Epithelial cell of esophagus (primary cell): ENCODE measurements around the gene SS18L1.

ENCODE experiments used
- DNase-seq: peaks from one replicate; pipeline ENCODE4 v3.0.0; 2010; ENCODE audit warnings: low read depth
- H3K4me3 ChIP-seq: 2 replicates; pipeline ENCODE4 v1.5.1; 2011; ENCODE audit warnings: mild to moderate bottlenecking, low read length, control low read depth
- TF ChIP-seq, protein P1 (sequence below): IDR thresholded peaks from 2 replicates; pipeline ENCODE4 v1.5.1; 2011; ENCODE audit warnings: low read depth, mild to moderate bottlenecking, low read length, control low read depth, inconsistent platforms; ENCODE audit not compliant: insufficient read depth; ENCODE audit errors: missing control alignments

SS18L1 gene

DNA sequence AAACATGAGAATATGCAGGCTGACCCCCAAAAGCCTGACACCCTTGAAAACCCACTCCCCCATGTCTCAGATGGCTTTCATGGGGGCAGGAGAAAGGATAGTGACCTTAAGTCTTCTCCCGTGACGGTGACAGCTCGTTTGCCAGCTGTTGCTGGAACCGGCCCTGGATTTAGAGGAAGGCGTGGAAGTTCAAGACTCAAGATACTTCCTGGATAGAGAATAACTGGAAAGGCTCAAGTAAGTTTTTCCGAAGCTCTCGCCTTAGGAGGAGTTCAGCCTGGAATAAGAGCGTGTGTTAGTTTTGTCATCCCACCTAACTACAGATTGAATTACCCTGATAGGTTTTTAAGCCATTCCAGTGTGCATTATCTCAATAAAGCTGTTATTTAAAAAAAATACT, 27.7 kb downstream of the SS18L1 start:
- TF ChIP-seq, protein P1, sequence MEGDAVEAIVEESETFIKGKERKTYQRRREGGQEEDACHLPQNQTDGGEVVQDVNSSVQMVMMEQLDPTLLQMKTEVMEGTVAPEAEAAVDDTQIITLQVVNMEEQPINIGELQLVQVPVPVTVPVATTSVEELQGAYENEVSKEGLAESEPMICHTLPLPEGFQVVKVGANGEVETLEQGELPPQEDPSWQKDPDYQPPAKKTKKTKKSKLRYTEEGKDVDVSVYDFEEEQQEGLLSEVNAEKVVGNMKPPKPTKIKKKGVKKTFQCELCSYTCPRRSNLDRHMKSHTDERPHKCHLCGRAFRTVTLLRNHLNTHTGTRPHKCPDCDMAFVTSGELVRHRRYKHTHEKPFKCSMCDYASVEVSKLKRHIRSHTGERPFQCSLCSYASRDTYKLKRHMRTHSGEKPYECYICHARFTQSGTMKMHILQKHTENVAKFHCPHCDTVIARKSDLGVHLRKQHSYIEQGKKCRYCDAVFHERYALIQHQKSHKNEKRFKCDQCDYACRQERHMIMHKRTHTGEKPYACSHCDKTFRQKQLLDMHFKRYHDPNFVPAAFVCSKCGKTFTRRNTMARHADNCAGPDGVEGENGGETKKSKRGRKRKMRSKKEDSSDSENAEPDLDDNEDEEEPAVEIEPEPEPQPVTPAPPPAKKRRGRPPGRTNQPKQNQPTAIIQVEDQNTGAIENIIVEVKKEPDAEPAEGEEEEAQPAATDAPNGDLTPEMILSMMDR: no peak
- H3K4me3 ChIP-seq: no peak overlapping the region
- DNase-seq: no peak

DNA sequence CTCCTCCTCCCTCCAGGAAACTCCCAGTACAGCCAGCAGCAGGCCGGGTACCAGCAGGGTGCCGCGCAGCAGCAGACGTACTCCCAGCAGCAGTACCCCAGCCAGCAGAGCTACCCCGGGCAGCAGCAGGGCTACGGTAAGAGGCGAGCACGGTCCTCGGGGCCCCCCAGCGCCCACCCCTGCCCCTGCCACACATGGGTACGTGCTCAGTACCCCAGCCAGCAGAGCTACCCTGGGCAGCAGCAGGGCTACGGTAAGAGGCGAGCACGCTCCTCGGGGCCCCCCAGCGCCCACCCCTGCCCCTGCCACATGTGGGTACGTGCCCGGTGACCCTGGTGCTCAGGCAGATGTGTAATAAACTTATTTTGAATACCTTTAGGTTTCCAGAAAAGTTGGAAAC, 29.1 kb downstream of the SS18L1 start:
- H3K4me3 ChIP-seq: no peak overlapping the region
- TF ChIP-seq, protein P1: no peak
- no peak for DNase-seq

DNA sequence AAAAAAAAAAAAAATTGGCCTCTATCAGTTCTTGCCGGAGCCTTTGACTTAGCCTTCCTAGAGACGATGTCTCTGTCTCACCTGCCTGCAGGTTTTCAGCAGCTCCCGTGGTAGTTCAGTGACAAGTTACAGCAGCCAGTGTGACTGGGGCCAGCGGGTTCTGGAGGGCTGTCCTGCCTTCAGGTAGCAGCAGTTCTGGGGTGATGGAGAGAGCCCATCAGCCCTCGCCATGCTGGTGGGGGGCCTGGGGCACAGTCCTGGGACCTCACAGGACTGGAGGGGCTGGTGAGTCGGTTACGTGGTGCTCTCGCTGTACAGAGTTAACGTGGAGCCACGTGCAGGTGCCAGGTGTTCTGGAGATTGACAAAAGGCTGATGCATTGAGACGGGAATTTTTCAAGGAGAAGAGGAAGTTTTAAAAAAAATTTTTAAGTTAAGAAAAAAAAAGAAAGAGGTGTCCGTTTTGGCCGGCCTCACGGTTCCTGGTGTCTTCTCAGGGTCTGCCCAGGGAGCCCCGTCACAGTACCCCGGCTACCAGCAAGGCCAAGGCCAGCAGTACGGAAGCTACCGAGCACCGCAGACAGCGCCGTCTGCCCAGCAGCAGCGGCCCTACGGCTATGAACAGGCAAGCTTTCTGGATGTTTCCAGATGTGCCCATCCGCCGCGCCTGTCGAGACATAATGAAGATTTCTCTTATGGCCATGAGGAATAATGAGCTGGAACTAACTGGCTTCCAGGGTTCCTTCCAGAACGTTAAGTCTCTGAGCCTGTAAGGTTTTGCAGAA, 30.6 kb downstream of the SS18L1 start:
- H3K4me3 ChIP-seq: no peak overlapping the region
- DNase-seq: no peak
- TF ChIP-seq, protein P1: no peak

DNA sequence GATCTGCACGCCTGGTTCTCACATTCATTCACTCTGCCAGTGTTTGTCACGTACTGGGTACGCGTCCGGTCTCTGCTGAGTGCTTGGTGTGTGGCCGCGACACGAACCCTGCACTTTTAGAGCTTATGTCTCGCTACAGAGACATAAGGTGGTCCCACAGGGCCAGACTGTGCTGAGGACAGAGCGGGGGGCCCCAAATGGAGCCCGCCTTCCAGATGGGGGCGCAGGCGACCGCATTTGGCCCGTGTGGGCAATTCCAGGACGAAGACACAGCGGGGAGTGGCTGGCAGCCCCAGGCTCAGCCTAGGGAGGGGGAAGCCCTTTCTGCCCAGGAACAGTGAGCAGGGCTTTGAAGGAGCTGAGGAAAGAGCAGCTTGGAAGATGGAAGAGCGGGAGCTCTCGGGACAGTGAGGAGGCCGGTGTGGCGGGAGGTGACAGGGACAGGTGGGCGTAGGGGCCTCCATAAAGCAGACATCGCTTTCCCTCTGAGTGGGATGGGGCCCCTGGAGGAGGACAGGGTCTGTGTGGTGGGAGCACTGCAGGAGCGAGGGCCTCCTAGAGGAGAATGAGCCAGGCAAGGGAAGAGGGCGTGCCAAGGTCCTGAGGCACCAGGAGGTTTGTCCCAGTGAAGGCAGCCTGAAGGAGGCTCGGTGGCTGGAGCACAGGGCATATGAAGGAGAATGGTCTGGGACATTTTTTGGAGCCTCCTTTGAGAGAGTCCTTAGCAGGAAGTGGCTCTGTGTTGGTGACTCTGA, 31.5 kb downstream of the SS18L1 start:
- TF ChIP-seq, protein P1: no peak
- no peak for DNase-seq

DNA sequence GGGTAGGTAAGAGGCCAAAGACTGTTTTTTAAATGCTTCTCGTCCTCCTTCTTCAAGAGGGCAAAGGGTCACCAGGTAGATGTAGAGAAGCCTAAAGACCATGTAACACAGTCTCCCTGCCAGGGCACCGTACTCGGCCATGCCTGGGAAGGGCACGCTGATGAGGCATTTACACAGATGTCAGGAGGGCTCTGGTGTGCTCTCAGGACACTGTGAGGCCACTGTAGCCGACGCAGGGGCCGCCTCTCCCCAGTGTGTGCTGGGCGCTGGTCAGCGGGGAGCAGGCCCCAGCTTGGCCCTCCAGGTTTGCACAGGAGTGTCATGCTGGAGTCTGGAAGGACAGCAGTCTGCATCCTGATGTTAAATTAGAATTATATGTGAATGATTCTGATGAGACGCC, 32.1 kb downstream of the SS18L1 start:
- TF ChIP-seq, protein P1: no peak
- H3K4me3 ChIP-seq: no peak overlapping the region

More for the DNA sequence above, 31.5 kb downstream of the SS18L1 start:
- H3K4me3 ChIP-seq: no peak overlapping the region

DNA sequence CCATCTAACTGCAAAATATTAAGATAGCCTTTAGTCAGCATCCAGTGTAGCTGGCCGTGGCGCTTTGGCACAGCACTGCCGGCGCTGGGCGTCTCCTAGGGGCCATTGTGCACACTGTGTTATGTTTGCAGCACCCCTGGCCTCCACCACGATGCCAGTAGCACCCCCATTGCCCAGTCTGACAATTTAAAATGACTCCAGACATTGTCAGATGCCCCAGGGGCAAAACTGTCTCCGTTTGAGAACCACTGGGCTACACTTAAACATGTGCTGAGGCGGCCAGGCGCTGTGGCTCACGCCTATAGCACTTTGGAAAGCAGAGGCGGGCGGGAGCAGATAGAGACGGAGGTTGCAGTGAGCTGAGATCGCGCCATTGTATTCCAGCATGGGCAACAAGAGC, 33.3 kb downstream of the SS18L1 start:
- TF ChIP-seq, protein P1: no peak
- no peak overlapping the region for H3K4me3 ChIP-seq
- DNase-seq: no peak

More for the DNA sequence above, 32.1 kb downstream of the SS18L1 start:
- DNase-seq: no peak

DNA sequence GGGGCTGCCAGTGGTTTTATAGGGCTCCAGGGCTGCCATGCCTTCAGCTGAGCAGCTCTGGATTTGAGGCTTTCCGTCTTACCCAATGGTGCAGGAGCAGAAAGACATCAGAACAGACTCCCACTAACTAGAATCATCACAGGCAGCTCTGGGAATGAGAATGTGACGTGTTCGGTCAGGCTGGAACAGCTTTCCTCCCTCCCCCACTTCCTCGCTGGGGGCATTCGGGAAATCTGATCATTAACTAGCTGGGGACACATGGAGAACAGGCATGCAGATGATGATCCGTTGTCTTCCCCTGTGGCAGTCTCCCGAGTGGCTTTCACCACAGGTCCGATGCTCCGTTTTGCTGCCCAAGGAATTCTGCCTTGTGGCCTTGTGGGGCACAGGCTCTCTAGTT, 33.7 kb downstream of the SS18L1 start:
- no peak overlapping the region for H3K4me3 ChIP-seq
- no peak for DNase-seq
- TF ChIP-seq, protein P1: no peak
